H1 (cell line): ENCODE data around the gene EPHB1.

Source experiments
- CHD2 ChIP-seq: IDR thresholded peaks from 2 replicates; pipeline ENCODE4 v1.6.1; 2012; ENCODE audit warnings: low read length, improper control_type of control experiment
- CREB1 ChIP-seq: IDR thresholded peaks from 2 replicates; pipeline ENCODE4 v1.6.1; 2012; ENCODE audit warnings: inconsistent platforms
- POLR2A ChIP-seq, 2 experiments: IDR thresholded peaks; 1 replicate in 1 of 2; 2 replicates in 1 of 2; pipeline ENCODE4 v1.6.1; 2011; ENCODE audit warnings: low read depth in 2 of 2, low read length in 2 of 2, mild to moderate bottlenecking in 2 of 2; ENCODE audit errors: control extremely low read depth in 1 of 2
- POLR2AphosphoS5 ChIP-seq: IDR thresholded peaks from 2 replicates; pipeline ENCODE4 v1.6.1; 2011; ENCODE audit warnings: low read depth, low read length
- RAD21 ChIP-seq, 2 experiments: IDR thresholded peaks in 1 of 2; conservative IDR thresholded peaks in 1 of 2; 2 replicates each; pipeline ENCODE4 v1.6.1; 2011; ENCODE audit warnings: low read depth in 2 of 2, low read length in 2 of 2, improper control_type of control experiment in 1 of 2, inconsistent platforms in 1 of 2, mild to moderate bottlenecking in 1 of 2, moderate library complexity in 1 of 2
- SP1 ChIP-seq: IDR thresholded peaks from 2 replicates; pipeline ENCODE4 v1.6.1; 2011; ENCODE audit warnings: low read depth, low read length
- TAF1 ChIP-seq: IDR thresholded peaks from 2 replicates; pipeline ENCODE4 v1.6.1; 2011; ENCODE audit warnings: mild to moderate bottlenecking, low read depth, low read length
- TF ChIP-seq, protein P1 (sequence below), 3 experiments: IDR thresholded peaks; 1 replicate in 2 of 3; 2 replicates in 1 of 3; pipeline versions ENCODE4 v1.5.1 to v1.6.1; 2011; ENCODE audit warnings: low read length in 3 of 3, mild to moderate bottlenecking in 3 of 3, inconsistent platforms in 2 of 3, low read depth in 1 of 3, moderate library complexity in 1 of 3; ENCODE audit not compliant: insufficient read depth in 1 of 3; ENCODE audit errors: control extremely low read depth in 1 of 3
- TF ChIP-seq, protein P2 (sequence below): IDR thresholded peaks from 2 replicates; pipeline ENCODE4 v1.6.1; 2011; ENCODE audit warnings: low read length, improper control_type of control experiment

DNA sequence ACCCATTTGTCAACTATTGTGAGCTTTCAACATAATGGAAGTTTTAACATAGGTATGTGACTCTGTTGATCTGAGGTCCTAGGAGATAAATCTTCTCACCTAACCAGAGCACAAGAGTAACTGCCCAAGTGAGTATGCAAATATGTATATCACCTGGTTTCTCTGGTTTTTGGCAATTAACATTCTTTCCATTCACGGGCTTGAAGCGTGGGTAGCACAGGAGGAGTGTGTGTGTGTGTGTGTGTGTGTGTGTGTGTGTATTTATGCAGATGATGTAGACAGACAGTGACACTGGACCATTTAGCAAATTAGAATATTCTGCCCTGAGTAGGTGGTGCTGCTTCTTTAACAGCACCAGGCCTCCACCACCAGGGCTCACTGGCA lies 15.0 kb downstream of the EPHB1 start:
- no peak for TF ChIP-seq CREB1
- TF ChIP-seq, protein P1, sequence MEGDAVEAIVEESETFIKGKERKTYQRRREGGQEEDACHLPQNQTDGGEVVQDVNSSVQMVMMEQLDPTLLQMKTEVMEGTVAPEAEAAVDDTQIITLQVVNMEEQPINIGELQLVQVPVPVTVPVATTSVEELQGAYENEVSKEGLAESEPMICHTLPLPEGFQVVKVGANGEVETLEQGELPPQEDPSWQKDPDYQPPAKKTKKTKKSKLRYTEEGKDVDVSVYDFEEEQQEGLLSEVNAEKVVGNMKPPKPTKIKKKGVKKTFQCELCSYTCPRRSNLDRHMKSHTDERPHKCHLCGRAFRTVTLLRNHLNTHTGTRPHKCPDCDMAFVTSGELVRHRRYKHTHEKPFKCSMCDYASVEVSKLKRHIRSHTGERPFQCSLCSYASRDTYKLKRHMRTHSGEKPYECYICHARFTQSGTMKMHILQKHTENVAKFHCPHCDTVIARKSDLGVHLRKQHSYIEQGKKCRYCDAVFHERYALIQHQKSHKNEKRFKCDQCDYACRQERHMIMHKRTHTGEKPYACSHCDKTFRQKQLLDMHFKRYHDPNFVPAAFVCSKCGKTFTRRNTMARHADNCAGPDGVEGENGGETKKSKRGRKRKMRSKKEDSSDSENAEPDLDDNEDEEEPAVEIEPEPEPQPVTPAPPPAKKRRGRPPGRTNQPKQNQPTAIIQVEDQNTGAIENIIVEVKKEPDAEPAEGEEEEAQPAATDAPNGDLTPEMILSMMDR (IDR thresholded peaks at IDR 0.05; ENCODE audit: control extremely low read depth in 1 of 3, insufficient read depth in 1 of 3, low read depth in 1 of 3, low read length in 3 of 3), result no peak
- TF ChIP-seq, protein P2, sequence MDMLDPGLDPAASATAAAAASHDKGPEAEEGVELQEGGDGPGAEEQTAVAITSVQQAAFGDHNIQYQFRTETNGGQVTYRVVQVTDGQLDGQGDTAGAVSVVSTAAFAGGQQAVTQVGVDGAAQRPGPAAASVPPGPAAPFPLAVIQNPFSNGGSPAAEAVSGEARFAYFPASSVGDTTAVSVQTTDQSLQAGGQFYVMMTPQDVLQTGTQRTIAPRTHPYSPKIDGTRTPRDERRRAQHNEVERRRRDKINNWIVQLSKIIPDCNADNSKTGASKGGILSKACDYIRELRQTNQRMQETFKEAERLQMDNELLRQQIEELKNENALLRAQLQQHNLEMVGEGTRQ, result no peak
- TF ChIP-seq TAF1, result no peak
- no peak for TF ChIP-seq RAD21 (IDR thresholded peaks at IDR 0.05 in 1 of 2, conservative IDR thresholded peaks at IDR 0.05 in 1 of 2; ENCODE audit: low read depth in 2 of 2, low read length in 2 of 2)
- peak; percentile 76 for TF ChIP-seq SP1
- no peak for TF ChIP-seq POLR2A (IDR thresholded peaks at IDR 0.05; ENCODE audit: control extremely low read depth in 1 of 2, low read depth in 2 of 2, low read length in 2 of 2)
- TF ChIP-seq POLR2AphosphoS5, result no peak
- TF ChIP-seq CHD2, result no peak
